Small intestine (tissue), 16 donors: ENCODE measurements around the gene GP9. TPM values are rescaled to one million over a fixed set of nuclear protein-coding genes. Genes with fewer than 3 reads are reported as not detected.

ENCODE experiments used
- DNase-seq, 2 donors: peaks; one replicate each; pipeline versions ENCODE4 v3.0.0 to v3.0.0-alpha.2; 2013
- FAIRE-seq: peaks from 2 replicates; lab custom pipeline; 2012; peaks lifted over from hg19 to GRCh38; lab: Jason Lieb, UNC
- H3K27ac ChIP-seq, 3 donors: one replicate each; pipeline ENCODE4 v1.5.1; 2013; ENCODE audit warnings: low read length in 2 of 3, mild to moderate bottlenecking in 2 of 3, control low read depth in 1 of 3, inconsistent platforms in 1 of 3, low read depth in 1 of 3, moderate library complexity in 1 of 3
- H3K27me3 ChIP-seq, 3 donors: one replicate each; pipeline ENCODE4 v1.6.1; 2013; ENCODE audit warnings: low read length in 3 of 3, inconsistent platforms in 1 of 3; ENCODE audit not compliant: control insufficient read depth in 3 of 3, insufficient read depth in 3 of 3
- H3K36me3 ChIP-seq, 3 donors: one replicate each; pipeline ENCODE4 v1.6.1; 2013; ENCODE audit warnings: low read length in 3 of 3, inconsistent platforms in 1 of 3, low read depth in 1 of 3, mild to moderate bottlenecking in 1 of 3, moderate library complexity in 1 of 3; ENCODE audit not compliant: control insufficient read depth in 3 of 3, insufficient read depth in 2 of 3
- H3K4me1 ChIP-seq, 3 donors: one replicate each; pipeline ENCODE4 v1.6.1; 2013; ENCODE audit warnings: low read length in 2 of 3, inconsistent platforms in 1 of 3, low read depth in 1 of 3, mild to moderate bottlenecking in 1 of 3, moderate library complexity in 1 of 3; ENCODE audit not compliant: control insufficient read depth in 3 of 3, insufficient read depth in 2 of 3
- H3K4me3 ChIP-seq, 3 donors: one replicate each; pipeline ENCODE4 v1.5.1; 2013; ENCODE audit warnings: low read length in 3 of 3, control low read depth in 1 of 3, inconsistent platforms in 1 of 3, low read depth in 1 of 3, mild to moderate bottlenecking in 1 of 3, moderate library complexity in 1 of 3
- H3K9me3 ChIP-seq, 2 donors: one replicate each; pipeline ENCODE4 v1.6.1; 2013; ENCODE audit warnings: low read depth in 1 of 2, low read length in 1 of 2; ENCODE audit not compliant: control insufficient read depth in 2 of 2, insufficient read depth in 1 of 2
- WGBS, 3 donors: extraction: QIAGEN DNeasy Blood & Tissue Kit; methylation state at CpG; one replicate each; pipeline ENCODE4 v1.1.7; 2013; 5-methylcytosine and 5-hydroxymethylcytosine counted together
- long read RNA-seq, 10 donors: transcript quantifications; one replicate each; lab custom pipeline, GENCODE V29; 2026
- polyA plus RNA-seq, 4 donors: library from polyadenylated mRNA; stranded (reverse) in 3 of 4; unstranded in 1 of 4; fragments of 200-250 nt in 3 of 4; fragments of 120-200 nt in 1 of 4; gene quantifications; one replicate each; pipeline versions ENCODE4 v1.2.1 to v1.2.3, GENCODE V29; 2013
- donor health status: healthy with polysubstance abuse.
- donor health status: control.
- donor health status: control.
- donor health status: Bipolar disorder and iron deficiency.
- donor health status: healthy.

The GP9 gene
- under 1 TPM in 2 of 4 donors, not detected in 2; 0.06 to 0.18 TPM for polyA plus RNA-seq
- long read RNA-seq, donor 1, result 0 reads
- long read RNA-seq, donor 2, result 0 reads
- long read RNA-seq, donor 3, result 0 reads
- long read RNA-seq, donor 4, result 0 reads
- long read RNA-seq, donor 5, result 0 reads
- long read RNA-seq, donor 6, result 0 reads
- long read RNA-seq, donor 7, result 0 reads
- long read RNA-seq, donor 8, result 0 reads
- long read RNA-seq, donor 9, result 0 reads
- long read RNA-seq, donor 10, result 0 reads

DNA sequence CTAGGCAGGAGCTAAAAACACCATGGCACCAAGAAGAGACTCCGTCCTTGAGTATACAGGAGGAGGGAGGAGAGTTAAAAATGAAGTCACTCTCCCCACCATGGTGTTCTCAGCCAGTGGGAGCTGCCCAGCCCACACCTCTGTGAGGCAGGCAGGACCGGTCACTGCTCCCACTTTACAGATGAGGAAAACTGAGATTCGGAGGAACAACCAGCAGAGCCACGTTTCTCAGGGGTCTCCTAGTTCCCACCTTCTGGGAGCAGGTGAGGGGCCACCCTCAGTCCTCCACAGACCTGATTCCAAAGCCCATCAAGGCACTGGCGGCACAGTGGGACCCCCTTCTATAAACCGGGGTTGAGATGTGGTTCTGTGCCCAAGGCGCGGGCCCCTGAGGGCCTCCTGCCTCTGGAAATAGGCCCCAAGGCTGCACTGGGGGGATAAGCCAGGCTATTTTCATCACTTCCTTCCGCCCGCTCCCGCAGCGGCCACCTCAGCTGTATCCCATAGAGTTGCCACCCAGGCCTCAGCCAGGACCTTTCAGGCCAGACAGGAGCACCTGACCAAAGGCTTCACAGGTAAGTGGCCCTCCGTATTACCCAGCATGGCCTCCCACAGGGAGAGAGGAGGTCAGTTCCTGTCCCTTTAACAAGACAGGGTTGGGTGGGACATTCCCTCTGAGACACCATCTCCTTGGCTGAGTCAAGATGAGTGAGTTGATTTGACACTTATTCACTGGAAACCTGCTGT, at the start of gene GP9:
TSS of gene GP9 (plus strand) at position 504 of the 747 bp plus-strand sequence. CDS start 961 bp downstream, outside the sequence.
- DNase-seq, result no peak
- H3K27ac ChIP-seq, result no peak within 1 kb of the TSS
- WGBS, 3 donors, result 79 to 84% (median 81%) methylated on average over 13 of the region's 13 CpGs
- H3K36me3 ChIP-seq, result no peaks in the 10 kb centered on the region
- H3K27me3 ChIP-seq, result no peaks in the 10 kb centered on the region
- no peak within 1 kb of the TSS for H3K4me3 ChIP-seq
- peaks cover 0 to 1% (median 0%) of the 10 kb centered on the region in 3 donors for H3K4me1 ChIP-seq
- FAIRE-seq, result no peak
- H3K9me3 ChIP-seq, result no peaks in the 10 kb centered on the region

DNA sequence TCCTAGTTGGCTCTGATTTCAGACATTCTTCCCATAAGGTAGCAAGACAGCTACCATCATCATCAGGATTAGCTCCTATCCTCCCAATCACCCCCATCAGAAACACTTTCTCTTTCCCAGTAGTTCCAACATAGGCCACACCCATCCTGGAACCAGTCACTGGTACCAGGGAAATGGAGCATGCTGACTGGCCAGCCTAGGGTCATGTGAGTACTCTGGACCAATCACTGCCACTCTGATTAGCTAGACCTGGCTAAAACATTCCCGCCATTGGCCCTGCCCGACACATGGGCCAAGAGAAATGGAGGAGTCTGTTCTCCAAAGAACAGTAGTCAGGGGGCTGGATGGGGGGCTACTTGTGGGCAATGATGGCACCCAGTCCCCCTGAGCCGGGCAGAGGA, 47.1 kb upstream of the GP9 start:
- no peaks in the 10 kb centered on the region for H3K27me3 ChIP-seq
- H3K27ac ChIP-seq, result peak overlapping the region in 1 of 3 donors; percentile 88
- DNase-seq (no peak), FAIRE-seq (no peak)
- H3K9me3 ChIP-seq, result no peaks in the 10 kb centered on the region
- H3K4me3 ChIP-seq, result no peak overlapping the region
- 91 to 100% (median 96%) methylated on average over 3 of the region's 3 CpGs for WGBS, 3 donors
- peaks cover 0 to 14% (median 5%) of the 10 kb centered on the region in 3 donors for H3K4me1 ChIP-seq
- H3K36me3 ChIP-seq, result peaks cover 0 to 5% (median 0%) of the 10 kb centered on the region in 3 donors

DNA sequence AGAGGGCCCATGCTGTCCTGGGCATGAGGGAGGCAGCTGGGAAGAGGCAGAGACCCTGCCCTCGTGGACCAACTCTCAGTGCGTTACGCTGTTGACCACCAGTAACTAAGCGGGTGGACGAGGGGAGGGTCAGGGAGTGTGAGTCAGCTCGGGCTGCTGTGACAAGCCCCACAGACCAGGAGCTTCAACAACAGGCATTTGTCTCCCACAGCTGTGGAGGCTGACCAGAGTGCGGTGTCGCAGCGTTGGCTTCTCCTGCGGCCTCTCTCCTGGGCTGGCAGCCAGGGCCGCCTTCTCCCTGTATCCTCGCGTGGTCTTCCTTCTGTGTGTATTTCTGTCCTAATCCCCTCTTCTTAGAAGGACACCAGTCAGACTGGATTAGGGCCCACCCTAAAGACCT, 46.4 kb upstream of the GP9 start:
- Histone ChIP-seq H3K4me3 (no peak overlapping the region), H3K27ac (peak overlapping the region in 1 of 3 donors; percentile 88), H3K4me1 (peaks cover 0 to 14% (median 5%) of the 10 kb centered on the region in 3 donors), H3K9me3 (no peaks in the 10 kb centered on the region), H3K27me3 (no peaks in the 10 kb centered on the region), H3K36me3 (peaks cover 0 to 5% (median 0%) of the 10 kb centered on the region in 3 donors)
- no peak for FAIRE-seq
- 74 to 91% (median 90%) methylated on average over 13 of the region's 13 CpGs for WGBS, 3 donors
- DNase-seq, result no peak

DNA sequence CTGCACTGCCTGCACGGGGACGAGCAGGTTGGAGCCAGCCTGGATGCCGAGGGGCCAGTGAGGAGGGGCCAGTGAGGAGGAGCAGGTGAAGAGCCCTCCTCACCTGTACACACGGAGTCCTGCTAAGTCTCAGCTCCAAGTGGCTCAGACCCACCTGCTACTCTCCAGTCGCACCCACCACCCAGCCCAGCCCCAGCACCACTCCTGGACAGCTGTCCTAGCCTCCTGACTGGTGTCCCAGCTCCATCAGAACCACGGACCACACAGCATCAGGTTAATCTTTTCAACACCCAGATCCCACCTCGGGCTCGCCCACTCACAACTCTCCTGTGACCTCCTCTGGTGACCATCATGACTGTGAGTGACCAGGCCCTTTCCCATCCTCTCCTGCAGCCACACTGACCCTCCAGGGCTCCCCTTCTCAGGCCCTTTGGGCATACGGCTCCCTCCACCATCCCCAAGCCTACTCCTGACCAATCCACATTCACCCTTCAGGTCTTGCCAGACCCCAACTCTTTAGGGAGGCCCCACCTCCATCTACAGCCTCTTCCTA, 45.7 kb upstream of the GP9 start:
- FAIRE-seq (no peak), DNase-seq (no peak)
- WGBS, 3 donors, result 90 to 96% (median 91%) methylated on average over 9 of the region's 9 CpGs
- Histone ChIP-seq H3K27ac (peak overlapping the region in 1 of 3 donors; percentile 88), H3K4me3 (no peak overlapping the region), H3K27me3 (no peaks in the 10 kb centered on the region), H3K9me3 (no peaks in the 10 kb centered on the region), H3K4me1 (peaks cover 0 to 14% (median 5%) of the 10 kb centered on the region in 3 donors), H3K36me3 (peaks cover 0 to 3% (median 0%) of the 10 kb centered on the region in 3 donors)

DNA sequence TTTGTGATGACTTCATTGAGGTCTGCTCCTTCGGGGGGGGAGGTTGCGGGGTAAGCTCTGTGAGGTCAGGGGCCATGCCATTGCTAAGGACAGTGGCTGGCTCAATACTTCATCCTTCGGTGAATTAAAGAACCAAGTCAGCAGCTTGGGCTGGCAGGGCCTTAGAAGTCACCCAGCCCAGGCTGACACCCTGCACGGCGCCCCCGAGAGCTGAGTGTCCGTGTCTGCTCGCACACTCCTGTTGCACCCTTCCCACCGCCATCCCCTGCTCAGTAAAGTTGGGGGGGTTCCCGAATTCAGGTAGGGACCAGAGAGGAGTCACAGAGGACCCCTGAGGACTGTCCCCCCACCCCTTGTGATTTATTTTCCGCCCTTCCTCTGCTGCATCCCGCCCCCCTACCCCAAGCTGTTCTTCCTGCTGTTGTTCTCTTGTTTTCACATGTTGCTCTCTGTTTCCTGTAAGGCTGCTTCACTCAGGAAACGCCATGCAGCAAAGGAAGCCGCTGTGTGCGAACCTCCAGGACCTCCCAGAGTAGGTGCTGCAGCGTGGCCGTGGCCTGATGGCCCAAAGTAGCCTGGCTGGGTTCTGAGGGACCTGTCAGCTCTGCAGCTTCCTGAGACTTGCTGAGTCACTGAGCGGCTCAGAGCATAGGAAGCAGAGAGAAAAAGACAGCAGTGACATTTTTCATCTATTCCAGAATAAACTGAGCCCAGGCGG, 45.0 kb upstream of the GP9 start:
- FAIRE-seq, result no peak
- 61 to 85% (median 66%) methylated on average over 19 of the region's 19 CpGs for WGBS, 3 donors

DNA sequence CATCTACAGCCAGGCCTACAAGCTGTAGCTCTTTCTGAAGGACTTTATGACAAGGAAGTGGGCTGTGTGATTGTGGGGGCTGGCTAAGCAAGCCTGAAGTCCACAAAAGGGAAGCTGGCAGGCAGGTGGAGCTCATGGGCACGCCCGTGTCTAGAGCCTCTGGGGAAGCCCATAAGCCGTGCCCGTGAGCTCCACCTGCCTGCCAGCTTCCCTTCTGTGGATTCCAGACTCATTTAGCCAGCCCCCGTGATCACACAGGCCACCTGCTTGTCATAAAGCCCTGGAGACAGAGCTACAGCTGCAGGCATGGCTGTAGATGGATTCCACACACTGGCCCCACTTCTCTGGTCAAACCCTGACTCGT, 44.2 kb upstream of the GP9 start:
- FAIRE-seq (no peak), DNase-seq (peak; percentile 77 to 86)
- 1 to 35% (median 10%) methylated on average over 6 of the region's 6 CpGs for WGBS, 3 donors

More for the DNA sequence above, 45.0 kb upstream of the GP9 start:
- H3K4me1 ChIP-seq, result peaks cover 0 to 14% (median 5%) of the 10 kb centered on the region in 3 donors
- peak overlapping the region; percentile 6 to 88 (median 55) for H3K27ac ChIP-seq
- H3K4me3 ChIP-seq, result no peak overlapping the region
- H3K27me3 ChIP-seq, result no peaks in the 10 kb centered on the region
- peaks cover 0 to 3% (median 0%) of the 10 kb centered on the region in 3 donors for H3K36me3 ChIP-seq
- H3K9me3 ChIP-seq, result no peaks in the 10 kb centered on the region
- no peak for DNase-seq

DNA sequence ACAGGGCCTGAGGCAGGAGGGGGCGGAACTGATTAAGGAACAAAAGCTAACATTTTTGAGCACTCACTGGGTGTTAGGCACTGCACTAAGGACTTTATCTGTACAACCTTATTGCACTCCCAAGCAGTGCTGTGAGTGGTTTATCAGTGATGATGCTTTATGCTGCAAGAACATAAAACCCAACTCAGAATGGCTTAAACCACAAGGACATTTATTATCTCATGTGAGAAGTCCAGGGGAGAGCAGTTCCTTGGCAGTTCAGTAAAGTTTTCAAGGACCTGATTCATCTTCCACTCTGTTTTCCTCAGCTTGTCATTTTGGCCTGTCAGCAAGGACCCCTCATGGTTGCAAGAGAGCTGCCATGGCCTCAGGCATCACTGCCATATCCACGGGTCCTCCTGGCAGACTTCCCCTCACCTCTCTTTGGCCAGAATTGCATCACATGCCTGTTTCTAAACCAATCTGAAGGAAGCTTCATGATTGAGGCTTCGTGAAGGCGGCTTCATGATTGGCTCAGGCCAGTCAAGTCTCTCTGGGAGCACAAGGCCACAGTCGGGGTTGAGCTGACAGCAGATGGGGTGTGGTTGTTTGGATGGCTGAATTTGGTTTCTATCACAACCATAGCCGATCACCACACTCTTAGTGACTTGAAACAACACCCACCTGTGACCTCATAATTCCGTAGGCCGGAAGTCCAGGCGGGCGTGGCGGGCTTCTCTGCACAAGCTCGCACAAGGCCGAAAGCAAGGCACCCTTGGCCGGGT, 43.7 kb upstream of the GP9 start:
- peak overlapping the region in 2 of 3 donors; percentile 39 to 88 for H3K27ac ChIP-seq
- WGBS, 3 donors, result 47 to 58% (median 54%) methylated on average over 14 of the region's 14 CpGs
- H3K36me3 ChIP-seq, result peaks cover 0 to 3% (median 0%) of the 10 kb centered on the region in 3 donors
- no peak for FAIRE-seq
- peaks cover 0 to 2% (median 0%) of the 10 kb centered on the region in 3 donors for H3K27me3 ChIP-seq
- peaks cover 0 to 14% (median 5%) of the 10 kb centered on the region in 3 donors for H3K4me1 ChIP-seq
- peak; percentile 44 to 45 for DNase-seq
- H3K4me3 ChIP-seq, result no peak overlapping the region
- H3K9me3 ChIP-seq, result no peaks in the 10 kb centered on the region

More for the DNA sequence above, 44.2 kb upstream of the GP9 start:
- H3K27ac ChIP-seq, result peak overlapping the region; percentile 6 to 88 (median 55)
- H3K36me3 ChIP-seq, result peaks cover 0 to 3% (median 0%) of the 10 kb centered on the region in 3 donors
- no peak overlapping the region for H3K4me3 ChIP-seq
- H3K4me1 ChIP-seq, result peaks cover 0 to 14% (median 5%) of the 10 kb centered on the region in 3 donors
- peaks cover 0 to 2% (median 0%) of the 10 kb centered on the region in 3 donors for H3K27me3 ChIP-seq
- no peaks in the 10 kb centered on the region for H3K9me3 ChIP-seq
